Measurements from ENCODE around the gene ASTN2.

Gene ASTN2

DNA sequence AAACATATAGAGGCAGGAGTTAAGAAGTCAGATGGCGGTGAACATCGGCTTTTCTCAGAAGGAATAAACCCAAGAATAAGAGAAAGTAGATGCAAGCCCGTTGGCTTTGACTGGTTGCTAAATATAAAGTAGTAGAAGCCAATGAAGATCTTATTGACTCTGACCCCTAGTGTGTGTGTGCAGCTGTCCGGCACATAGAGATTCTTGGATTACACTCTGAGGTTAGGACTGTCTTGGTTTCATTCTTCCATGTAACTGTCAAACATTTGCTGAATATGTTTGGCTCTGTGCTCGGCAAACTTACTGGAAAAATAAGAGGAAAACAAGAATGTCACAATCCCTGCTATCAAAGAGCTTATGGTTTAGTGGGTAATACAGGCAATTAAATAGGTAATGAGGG, 54.9 kb downstream of the ASTN2 start:
- Histone ChIP-seq H3K4me1 (ENCODE audit: control insufficient read depth in 1 of 2, insufficient read depth in 2 of 2, low read length in 2 of 2) (no peaks in the 10 kb centered on the region), H3K9me3 (ENCODE audit: control insufficient read depth in 1 of 2, low read length in 2 of 2) (no peaks in the 10 kb centered on the region), H3K27me3 (ENCODE audit: low read depth, low read length) (no peaks in the 10 kb centered on the region), H3K36me3 (ENCODE audit: control insufficient read depth in 1 of 2, insufficient read depth in 2 of 2, low read length in 2 of 2) (no peaks in the 10 kb centered on the region), H3K4me3 (ENCODE audit: low read depth in 1 of 2, low read length in 2 of 2) (no peak overlapping the region), H3K27ac (ENCODE audit: low read length) (no peak overlapping the region)

DNA sequence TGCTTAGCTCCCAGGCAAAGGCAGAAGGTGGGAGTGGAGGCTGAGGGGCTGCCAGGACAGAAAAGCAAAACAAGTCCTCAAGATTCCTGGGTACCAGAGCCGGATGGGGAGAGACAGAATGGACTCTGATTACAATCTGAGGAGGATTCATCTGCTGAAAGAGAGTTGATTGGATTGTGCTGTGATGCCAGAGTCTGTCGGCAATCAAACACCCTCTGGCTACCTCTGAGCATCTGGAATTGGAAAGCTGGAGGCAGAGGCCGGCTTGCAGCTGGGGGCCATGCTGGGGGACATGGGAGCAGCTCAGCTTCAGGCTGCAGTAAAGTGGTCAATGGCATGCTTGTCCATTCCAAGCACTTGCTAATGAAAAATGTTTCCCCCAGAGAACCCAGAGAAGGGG, 59.3 kb downstream of the ASTN2 start:
- Histone ChIP-seq H3K36me3 (ENCODE audit: control insufficient read depth in 1 of 2, insufficient read depth in 2 of 2, low read length in 2 of 2) (no peaks in the 10 kb centered on the region), H3K27ac (ENCODE audit: low read length) (no peak overlapping the region), H3K4me1 (ENCODE audit: control insufficient read depth in 1 of 2, insufficient read depth in 2 of 2, low read length in 2 of 2) (no peaks in the 10 kb centered on the region)

GRCh38 chr9:117354997-117355396, 59.9 kb downstream of the ASTN2 start:
- H3K4me3 ChIP-seq (ENCODE audit: low read depth in 1 of 2, low read length in 2 of 2), result no peak overlapping the region
- no peaks in the 10 kb centered on the region for H3K4me1 ChIP-seq (ENCODE audit: control insufficient read depth in 1 of 2, insufficient read depth in 2 of 2, low read length in 2 of 2)
- H3K27ac ChIP-seq (ENCODE audit: low read length), result no peak overlapping the region
- H3K9me3 ChIP-seq (ENCODE audit: control insufficient read depth in 1 of 2, low read length in 2 of 2), result no peaks in the 10 kb centered on the region
- no peaks in the 10 kb centered on the region for H3K27me3 ChIP-seq (ENCODE audit: low read depth, low read length)
- no peaks in the 10 kb centered on the region for H3K36me3 ChIP-seq (ENCODE audit: control insufficient read depth in 1 of 2, insufficient read depth in 2 of 2, low read length in 2 of 2)

More for the DNA sequence above, 59.3 kb downstream of the ASTN2 start:
- no peaks in the 10 kb centered on the region for H3K27me3 ChIP-seq (ENCODE audit: low read depth, low read length)
- H3K9me3 ChIP-seq (ENCODE audit: control insufficient read depth in 1 of 2, low read length in 2 of 2), result no peaks in the 10 kb centered on the region
- no peak overlapping the region for H3K4me3 ChIP-seq (ENCODE audit: low read depth in 1 of 2, low read length in 2 of 2)

DNA sequence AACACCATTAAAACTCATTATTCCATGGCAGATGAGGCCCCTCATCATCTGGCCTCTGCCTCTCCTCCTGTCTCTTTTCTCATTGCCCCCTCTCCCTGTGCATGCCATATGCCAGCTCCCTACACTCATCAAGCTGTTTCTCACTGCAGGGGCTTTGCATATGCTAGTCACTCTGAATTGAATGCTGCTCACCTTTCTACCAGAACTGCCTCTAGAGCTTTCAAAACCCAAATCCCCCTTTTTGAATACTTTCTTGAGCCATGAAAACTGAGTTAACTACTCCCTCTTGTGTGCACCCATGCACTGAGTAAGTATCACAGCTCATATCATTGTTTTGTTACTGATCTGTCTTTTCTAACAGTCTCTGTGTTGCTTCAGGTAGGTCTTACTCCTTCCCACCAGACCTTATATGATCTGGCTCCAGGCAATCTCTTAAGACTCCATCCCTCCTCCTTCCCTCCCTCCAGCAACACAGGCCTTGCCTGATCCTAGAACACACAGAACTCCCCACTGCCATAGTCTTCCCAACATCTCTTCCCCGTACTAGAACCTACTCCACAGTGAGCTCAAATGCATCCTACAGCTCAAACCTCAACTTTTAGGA, 60.5 kb downstream of the ASTN2 start:
- H3K27me3 ChIP-seq (ENCODE audit: low read depth, low read length), result no peaks in the 10 kb centered on the region
- H3K4me1 ChIP-seq (ENCODE audit: control insufficient read depth in 1 of 2, insufficient read depth in 2 of 2, low read length in 2 of 2), result no peaks in the 10 kb centered on the region
- H3K9me3 ChIP-seq (ENCODE audit: control insufficient read depth in 1 of 2, low read length in 2 of 2), result no peaks in the 10 kb centered on the region
- no peak overlapping the region for H3K4me3 ChIP-seq (ENCODE audit: low read depth in 1 of 2, low read length in 2 of 2)
- H3K27ac ChIP-seq (ENCODE audit: low read length), result no peak overlapping the region
- no peaks in the 10 kb centered on the region for H3K36me3 ChIP-seq (ENCODE audit: control insufficient read depth in 1 of 2, insufficient read depth in 2 of 2, low read length in 2 of 2)

GRCh38 chr9:117344892-117345660, 69.8 kb downstream of the ASTN2 start:
- Histone ChIP-seq H3K27ac (ENCODE audit: low read length) (no peak overlapping the region), H3K9me3 (ENCODE audit: control insufficient read depth in 1 of 2, low read length in 2 of 2) (no peaks in the 10 kb centered on the region), H3K4me3 (ENCODE audit: low read depth in 1 of 2, low read length in 2 of 2) (no peak overlapping the region), H3K4me1 (ENCODE audit: control insufficient read depth in 1 of 2, insufficient read depth in 2 of 2, low read length in 2 of 2) (no peaks in the 10 kb centered on the region), H3K27me3 (ENCODE audit: low read depth, low read length) (no peaks in the 10 kb centered on the region), H3K36me3 (ENCODE audit: control insufficient read depth in 1 of 2, insufficient read depth in 2 of 2, low read length in 2 of 2) (no peaks in the 10 kb centered on the region)

DNA sequence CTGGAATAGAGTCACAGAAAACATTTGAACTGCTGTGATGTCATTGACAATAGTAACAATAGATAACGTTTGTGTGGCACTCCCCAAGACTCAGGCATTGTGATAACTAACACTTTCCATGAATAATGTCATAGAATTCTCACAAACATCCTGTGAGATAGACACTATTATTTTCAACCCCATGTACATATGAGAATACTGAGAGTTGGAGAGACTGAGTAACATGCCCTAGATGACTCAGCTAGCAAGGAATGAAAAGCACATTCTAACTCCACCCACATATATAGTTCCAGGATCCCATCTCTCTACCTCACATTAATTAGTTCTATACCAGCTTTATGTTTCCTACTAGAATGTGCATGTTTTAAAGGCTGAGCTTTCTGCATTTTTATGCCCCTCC, 71.4 kb downstream of the ASTN2 start:
- Histone ChIP-seq H3K4me1 (ENCODE audit: control insufficient read depth in 1 of 2, insufficient read depth in 2 of 2, low read length in 2 of 2) (no peaks in the 10 kb centered on the region), H3K36me3 (ENCODE audit: control insufficient read depth in 1 of 2, insufficient read depth in 2 of 2, low read length in 2 of 2) (no peaks in the 10 kb centered on the region), H3K27me3 (ENCODE audit: low read depth, low read length) (no peaks in the 10 kb centered on the region), H3K9me3 (ENCODE audit: control insufficient read depth in 1 of 2, low read length in 2 of 2) (no peaks in the 10 kb centered on the region), H3K4me3 (ENCODE audit: low read depth in 1 of 2, low read length in 2 of 2) (no peak overlapping the region), H3K27ac (ENCODE audit: low read length) (no peak overlapping the region)

DNA sequence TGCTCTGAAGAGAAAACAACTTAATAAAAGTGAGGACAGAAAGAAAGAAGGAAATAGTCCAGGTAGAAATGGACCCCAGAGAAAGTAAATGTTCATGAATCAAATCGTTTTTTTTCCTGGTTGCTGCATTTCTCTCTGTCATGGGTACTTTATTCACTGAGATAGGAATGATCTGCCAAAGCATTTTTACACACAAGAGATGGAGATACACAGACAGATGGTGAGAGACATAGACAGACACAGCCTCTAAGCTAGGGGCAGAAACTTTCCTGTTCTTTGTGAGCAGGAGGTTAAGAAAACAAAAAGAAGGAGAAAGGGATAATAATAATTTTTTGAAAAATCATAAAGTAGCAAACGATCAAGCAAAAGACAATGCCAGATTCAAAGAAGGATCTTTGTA, 73.7 kb downstream of the ASTN2 start:
- H3K27me3 ChIP-seq (ENCODE audit: low read depth, low read length), result no peaks in the 10 kb centered on the region
- H3K4me3 ChIP-seq (ENCODE audit: low read depth in 1 of 2, low read length in 2 of 2), result no peak overlapping the region
- H3K4me1 ChIP-seq (ENCODE audit: control insufficient read depth in 1 of 2, insufficient read depth in 2 of 2, low read length in 2 of 2), result no peaks in the 10 kb centered on the region
- no peak overlapping the region for H3K27ac ChIP-seq (ENCODE audit: low read length)
- no peaks in the 10 kb centered on the region for H3K9me3 ChIP-seq (ENCODE audit: control insufficient read depth in 1 of 2, low read length in 2 of 2)
- no peaks in the 10 kb centered on the region for H3K36me3 ChIP-seq (ENCODE audit: control insufficient read depth in 1 of 2, insufficient read depth in 2 of 2, low read length in 2 of 2)

- Histone ChIP-seq H3K4me1 (ENCODE audit: control insufficient read depth in 1 of 2, insufficient read depth in 2 of 2, low read length in 2 of 2) (no peaks in the 10 kb centered on the region), H3K27ac (ENCODE audit: low read length) (no peak overlapping the region), H3K9me3 (ENCODE audit: control insufficient read depth in 1 of 2, low read length in 2 of 2) (no peaks in the 10 kb centered on the region), H3K27me3 (ENCODE audit: low read depth, low read length) (no peaks in the 10 kb centered on the region), H3K4me3 (ENCODE audit: low read depth in 1 of 2, low read length in 2 of 2) (no peak overlapping the region), H3K36me3 (ENCODE audit: control insufficient read depth in 1 of 2, insufficient read depth in 2 of 2, low read length in 2 of 2) (no peaks in the 10 kb centered on the region)
These were observed 74.4 kb downstream of the ASTN2 start for GRCh38 chr9:117340422-117340821.

GRCh38 chr9:117335837-117336433, 78.9 kb downstream of the ASTN2 start:
- no peak overlapping the region for H3K27ac ChIP-seq (ENCODE audit: low read length)
- no peaks in the 10 kb centered on the region for H3K36me3 ChIP-seq (ENCODE audit: control insufficient read depth in 1 of 2, insufficient read depth in 2 of 2, low read length in 2 of 2)
- H3K27me3 ChIP-seq (ENCODE audit: low read depth, low read length), result no peaks in the 10 kb centered on the region
- H3K4me1 ChIP-seq (ENCODE audit: control insufficient read depth in 1 of 2, insufficient read depth in 2 of 2, low read length in 2 of 2), result no peaks in the 10 kb centered on the region
- no peak overlapping the region for H3K4me3 ChIP-seq (ENCODE audit: low read depth in 1 of 2, low read length in 2 of 2)
- H3K9me3 ChIP-seq (ENCODE audit: control insufficient read depth in 1 of 2, low read length in 2 of 2), result no peaks in the 10 kb centered on the region

- Histone ChIP-seq H3K27ac (ENCODE audit: low read length) (no peak overlapping the region), H3K4me3 (ENCODE audit: low read depth in 1 of 2, low read length in 2 of 2) (no peak overlapping the region)
These were observed 80.8 kb downstream of the ASTN2 start for GRCh38 chr9:117334101-117334500.

GRCh38 chr9:117325831-117326230, 89.0 kb downstream of the ASTN2 start:
- Histone ChIP-seq H3K36me3 (ENCODE audit: control insufficient read depth in 1 of 2, insufficient read depth in 2 of 2, low read length in 2 of 2) (no peaks in the 10 kb centered on the region), H3K9me3 (ENCODE audit: control insufficient read depth in 1 of 2, low read length in 2 of 2) (no peaks in the 10 kb centered on the region), H3K4me3 (ENCODE audit: low read depth in 1 of 2, low read length in 2 of 2) (no peak overlapping the region), H3K27ac (ENCODE audit: low read length) (no peak overlapping the region), H3K27me3 (ENCODE audit: low read depth, low read length) (no peaks in the 10 kb centered on the region), H3K4me1 (ENCODE audit: control insufficient read depth in 1 of 2, insufficient read depth in 2 of 2, low read length in 2 of 2) (no peaks in the 10 kb centered on the region)

More at GRCh38 chr9:117334101-117334500, 80.8 kb downstream of the ASTN2 start:
- no peaks in the 10 kb centered on the region for H3K36me3 ChIP-seq (ENCODE audit: control insufficient read depth in 1 of 2, insufficient read depth in 2 of 2, low read length in 2 of 2)
- no peaks in the 10 kb centered on the region for H3K9me3 ChIP-seq (ENCODE audit: control insufficient read depth in 1 of 2, low read length in 2 of 2)
- H3K4me1 ChIP-seq (ENCODE audit: control insufficient read depth in 1 of 2, insufficient read depth in 2 of 2, low read length in 2 of 2), result no peaks in the 10 kb centered on the region
- no peaks in the 10 kb centered on the region for H3K27me3 ChIP-seq (ENCODE audit: low read depth, low read length)
